C4-2B (cell line): ENCODE data around the gene SIKE1.
"Not testable (repeated sequence)": the region's sequence is repeated elsewhere in the genome, so short reads cannot be mapped to it uniquely, and the experiment has no call there.

ENCODE experiments used
- H3K27ac ChIP-seq: fragments of 450-650 bp; 2 replicates; pipeline ENCODE4 v1.5.1; 2017
- ZFX ChIP-seq: fragments of 450-650 bp; IDR thresholded peaks from 2 replicates; pipeline ENCODE4 v1.6.1; 2017
- TF ChIP-seq, protein P1 (sequence below): fragments of 450-650 bp; conservative IDR thresholded peaks from 2 replicates; pipeline ENCODE4 v1.5.1; 2017; ENCODE audit warnings: mild to moderate bottlenecking

Gene SIKE1

DNA sequence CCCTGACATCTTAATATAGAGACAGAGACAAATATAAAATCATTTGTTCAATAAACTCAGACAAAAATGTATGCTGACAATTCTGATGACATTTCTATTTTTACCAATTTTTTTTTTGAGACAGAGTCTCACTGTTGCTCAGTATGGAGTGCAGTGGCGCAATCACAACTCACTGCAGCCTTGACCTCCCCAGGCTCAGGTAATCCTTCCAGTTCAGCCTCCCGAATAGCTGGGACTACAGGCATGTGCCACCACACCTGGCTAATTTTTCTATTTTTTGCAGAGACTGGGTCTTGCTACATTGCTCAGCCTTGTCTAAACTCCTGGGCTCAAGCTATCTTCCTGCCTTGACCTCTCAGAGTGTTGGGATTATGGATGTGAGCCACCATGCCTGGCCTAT lies 13.6 kb upstream of the SIKE1 start:
- no peak overlapping the region for H3K27ac ChIP-seq

GRCh38 chr1:114790581-114790980 lies 10.1 kb upstream of the SIKE1 start:
- H3K27ac ChIP-seq: not testable (repeated sequence)

More for the DNA sequence above, 13.6 kb upstream of the SIKE1 start:
- TF ChIP-seq, protein P1, sequence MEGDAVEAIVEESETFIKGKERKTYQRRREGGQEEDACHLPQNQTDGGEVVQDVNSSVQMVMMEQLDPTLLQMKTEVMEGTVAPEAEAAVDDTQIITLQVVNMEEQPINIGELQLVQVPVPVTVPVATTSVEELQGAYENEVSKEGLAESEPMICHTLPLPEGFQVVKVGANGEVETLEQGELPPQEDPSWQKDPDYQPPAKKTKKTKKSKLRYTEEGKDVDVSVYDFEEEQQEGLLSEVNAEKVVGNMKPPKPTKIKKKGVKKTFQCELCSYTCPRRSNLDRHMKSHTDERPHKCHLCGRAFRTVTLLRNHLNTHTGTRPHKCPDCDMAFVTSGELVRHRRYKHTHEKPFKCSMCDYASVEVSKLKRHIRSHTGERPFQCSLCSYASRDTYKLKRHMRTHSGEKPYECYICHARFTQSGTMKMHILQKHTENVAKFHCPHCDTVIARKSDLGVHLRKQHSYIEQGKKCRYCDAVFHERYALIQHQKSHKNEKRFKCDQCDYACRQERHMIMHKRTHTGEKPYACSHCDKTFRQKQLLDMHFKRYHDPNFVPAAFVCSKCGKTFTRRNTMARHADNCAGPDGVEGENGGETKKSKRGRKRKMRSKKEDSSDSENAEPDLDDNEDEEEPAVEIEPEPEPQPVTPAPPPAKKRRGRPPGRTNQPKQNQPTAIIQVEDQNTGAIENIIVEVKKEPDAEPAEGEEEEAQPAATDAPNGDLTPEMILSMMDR: no peak
- no peak for TF ChIP-seq ZFX

DNA sequence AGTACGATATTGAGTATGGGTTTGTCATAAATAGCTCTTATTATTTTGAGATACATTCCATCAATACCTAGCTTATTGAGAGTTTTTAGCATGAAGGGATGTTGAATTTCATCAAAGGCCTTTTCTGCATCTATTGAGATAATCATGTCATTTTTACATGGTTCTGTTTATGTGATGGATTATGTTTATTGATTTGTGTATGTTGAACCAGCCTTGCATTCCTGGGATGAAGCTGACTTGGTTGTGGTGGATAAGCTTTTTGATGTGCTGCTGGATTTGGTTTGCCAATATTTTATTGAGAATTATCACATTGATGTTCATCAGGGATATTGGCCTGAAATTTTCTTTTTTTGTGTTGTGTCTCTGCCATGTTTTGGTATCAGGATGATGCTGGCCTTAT lies 6.0 kb upstream of the SIKE1 start:
- not testable (repeated sequence) for H3K27ac ChIP-seq

DNA sequence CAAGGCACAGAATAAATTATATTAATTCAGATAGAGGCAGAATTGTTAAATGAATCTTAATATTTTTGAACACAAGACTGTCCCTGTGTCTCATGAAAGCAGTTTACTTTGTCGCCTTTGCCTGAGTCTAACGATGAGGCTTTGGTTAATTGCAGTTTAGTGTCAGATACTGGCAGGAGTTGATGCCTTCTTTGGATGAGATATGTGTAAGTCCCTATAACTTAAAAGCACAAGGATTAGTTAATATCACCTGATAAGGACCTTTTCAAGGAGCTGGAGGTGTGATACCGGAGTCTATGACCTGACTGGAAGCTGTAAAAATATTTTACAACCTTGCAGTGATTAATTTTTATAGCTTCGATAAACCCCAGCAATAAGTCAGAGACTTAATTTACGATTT lies 2.0 kb upstream of the SIKE1 start:
- no peak for TF ChIP-seq ZFX
- TF ChIP-seq, protein P1: no peak

GRCh38 chr1:114779722-114780121 lies 763 bp downstream of the SIKE1 start:
- H3K27ac ChIP-seq: peak overlapping the region; percentile 85

More for the DNA sequence above, 2.0 kb upstream of the SIKE1 start:
- no peak overlapping the region for H3K27ac ChIP-seq

GRCh38 chr1:114776726-114777125 lies 3.8 kb downstream of the SIKE1 start:
- not testable (repeated sequence) for H3K27ac ChIP-seq

More at GRCh38 chr1:114779722-114780121, 763 bp downstream of the SIKE1 start:
- no peak for TF ChIP-seq ZFX
- TF ChIP-seq, protein P1: no peak

DNA sequence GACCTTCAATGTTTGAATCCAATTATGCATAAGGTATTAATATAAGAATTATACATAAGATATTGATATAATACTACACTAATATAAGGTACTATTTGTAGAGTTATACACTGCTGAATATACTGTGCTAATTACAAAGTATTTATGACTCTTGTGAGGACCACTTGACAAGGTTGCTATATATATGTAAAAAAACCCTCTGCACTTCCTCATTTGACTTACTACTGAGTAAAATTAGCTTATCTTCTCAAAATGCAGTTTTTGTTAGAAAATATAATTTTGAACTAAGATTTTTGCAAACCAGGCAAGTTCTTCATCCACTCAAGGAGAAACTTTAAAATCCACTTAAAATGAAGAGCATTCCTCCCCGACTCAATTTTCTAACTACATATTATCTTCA lies 8.5 kb downstream of the SIKE1 start:
- TF ChIP-seq, protein P1: no peak
- TF ChIP-seq ZFX: no peak
- H3K27ac ChIP-seq: no peak overlapping the region

GRCh38 chr1:114770989-114771388 lies 9.5 kb downstream of the SIKE1 start:
- no peak overlapping the region for H3K27ac ChIP-seq
- no peak for TF ChIP-seq ZFX
- TF ChIP-seq, protein P1: no peak

DNA sequence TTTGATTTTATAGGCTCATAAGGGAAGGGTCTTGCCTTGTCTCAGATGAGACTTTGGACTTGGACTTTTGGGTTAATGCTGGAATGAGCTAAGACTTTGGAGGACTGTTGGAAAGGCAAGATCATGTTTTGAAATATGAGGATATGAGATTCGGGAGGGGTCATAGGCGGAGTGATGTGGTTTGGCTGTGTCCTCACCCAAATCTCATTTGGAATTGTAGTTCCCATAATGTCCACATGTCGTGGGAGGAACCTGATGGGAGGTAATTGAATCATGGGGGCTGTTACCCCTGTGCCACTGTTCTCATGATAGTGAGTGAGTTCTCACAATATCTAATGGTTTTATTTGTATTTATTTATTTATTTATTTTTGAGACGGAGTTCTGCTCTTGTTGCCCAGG lies 15.8 kb downstream of the SIKE1 start:
- no peak overlapping the region for H3K27ac ChIP-seq
- TF ChIP-seq ZFX: no peak
- TF ChIP-seq, protein P1: no peak; the same call in none of the 2 replicates
